HG02938 (cell line): ENCODE data around the gene ASB1.
"Not testable (repeated sequence)": the region's sequence is repeated elsewhere in the genome, so short reads cannot be mapped to it uniquely, and the experiment has no call there.

Experiments
- ATAC-seq: cut with Tn5 transposase; IDR thresholded peaks from one replicate; pipeline ENCODE4 v1.9.1; 2021; ENCODE audit warnings: mild to moderate bottlenecking, moderate library complexity; ENCODE audit not compliant: unreplicated experiment

ASB1 gene

DNA sequence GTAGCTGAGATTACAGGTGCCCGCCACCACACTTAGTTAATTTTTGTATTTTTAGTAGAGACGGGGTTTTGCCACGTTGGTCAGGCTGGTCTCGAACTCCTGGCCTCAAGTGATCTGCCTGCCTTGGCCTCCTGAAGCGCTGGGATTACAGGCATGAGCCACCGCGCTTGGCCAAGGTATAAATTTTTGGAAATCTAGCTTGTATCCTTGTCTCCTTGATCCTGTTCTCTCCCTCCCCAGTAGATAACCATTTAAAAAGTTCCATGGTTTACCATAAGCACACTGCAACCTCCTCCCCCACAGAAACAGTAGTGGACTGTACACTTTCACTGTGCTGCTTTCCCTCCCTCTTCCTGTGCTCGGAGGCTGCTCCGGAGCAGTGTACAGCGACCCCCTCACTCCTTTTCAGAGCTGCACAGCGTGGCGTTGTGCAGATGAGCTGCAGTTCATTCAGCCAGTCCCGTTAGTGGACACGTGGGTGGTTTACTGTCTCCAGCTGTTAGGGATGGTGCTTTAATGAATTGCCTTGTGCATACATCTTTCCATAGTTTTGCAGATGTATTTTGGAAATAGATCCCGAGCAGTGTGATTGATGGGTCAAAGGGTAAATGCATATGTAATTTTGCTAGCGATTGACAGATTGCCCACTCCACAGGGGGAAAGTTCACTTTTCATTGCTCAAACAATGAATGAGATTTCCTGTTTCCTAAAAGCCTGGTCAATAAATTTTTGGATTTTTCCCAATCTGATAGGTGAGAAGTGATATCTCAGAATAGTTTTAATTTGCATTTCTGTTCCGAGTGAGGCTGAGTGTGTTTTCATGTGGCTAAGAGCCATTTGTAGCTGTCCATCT is 14.8 kb downstream of the ASB1 start:
- no peak for ATAC-seq

- not testable (repeated sequence) for ATAC-seq
These were observed 15.5 kb downstream of the ASB1 start for GRCh38 chr2:238442257-238442656.

DNA sequence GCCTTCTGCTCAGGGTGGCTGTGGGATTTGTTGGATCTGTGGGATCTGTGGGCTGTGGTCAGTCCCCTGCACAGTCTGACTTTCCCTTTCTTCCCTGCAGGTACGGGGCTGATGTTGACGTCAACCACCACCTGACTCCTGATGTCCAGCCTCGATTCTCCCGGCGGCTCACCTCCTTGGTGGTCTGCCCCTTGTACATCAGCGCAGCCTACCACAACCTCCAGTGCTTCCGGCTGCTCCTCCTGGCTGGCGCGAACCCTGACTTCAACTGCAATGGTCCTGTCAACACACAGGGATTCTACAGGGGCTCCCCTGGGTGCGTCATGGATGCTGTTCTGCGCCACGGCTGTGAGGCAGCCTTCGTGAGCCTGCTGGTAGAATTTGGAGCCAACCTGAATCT is 17.5 kb downstream of the ASB1 start:
- ATAC-seq: no peak

DNA sequence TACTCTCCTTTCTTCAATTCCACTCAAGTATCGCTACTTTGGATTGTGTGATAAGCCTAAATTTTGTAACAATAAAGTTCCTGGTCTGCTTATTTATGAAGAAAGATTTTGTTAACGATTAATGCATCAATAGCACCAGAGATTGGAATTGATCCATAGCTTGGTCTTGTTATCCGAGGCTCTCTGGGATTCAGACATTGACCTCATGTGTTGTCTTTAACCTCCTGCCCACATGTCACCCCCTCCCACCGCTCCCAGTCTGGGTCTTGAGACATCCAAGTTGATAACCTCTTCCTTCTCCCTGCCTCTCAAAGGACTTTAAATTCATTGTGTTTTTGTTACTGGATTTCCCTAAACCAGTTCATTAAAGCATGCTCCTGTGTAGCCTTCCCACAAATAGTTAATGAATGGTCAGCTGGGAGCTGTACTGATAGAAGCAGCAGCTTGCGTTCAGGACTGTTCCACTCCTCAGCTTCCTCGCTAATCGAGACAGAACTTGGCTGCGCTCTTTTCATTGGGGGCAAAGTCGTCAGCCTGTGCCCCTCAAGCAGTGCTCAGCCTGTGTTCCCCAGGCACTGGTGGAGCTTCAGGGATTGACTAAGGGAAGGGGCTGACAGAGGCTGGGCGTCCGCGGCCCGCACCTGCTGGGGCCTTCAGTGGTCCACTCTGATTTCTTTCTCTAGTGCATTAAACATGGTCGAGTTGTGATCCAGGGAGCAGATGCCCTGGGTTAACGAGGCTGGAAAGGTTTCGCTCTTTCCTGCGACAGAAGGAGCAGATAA is 18.9 kb downstream of the ASB1 start:
- no peak for ATAC-seq

DNA sequence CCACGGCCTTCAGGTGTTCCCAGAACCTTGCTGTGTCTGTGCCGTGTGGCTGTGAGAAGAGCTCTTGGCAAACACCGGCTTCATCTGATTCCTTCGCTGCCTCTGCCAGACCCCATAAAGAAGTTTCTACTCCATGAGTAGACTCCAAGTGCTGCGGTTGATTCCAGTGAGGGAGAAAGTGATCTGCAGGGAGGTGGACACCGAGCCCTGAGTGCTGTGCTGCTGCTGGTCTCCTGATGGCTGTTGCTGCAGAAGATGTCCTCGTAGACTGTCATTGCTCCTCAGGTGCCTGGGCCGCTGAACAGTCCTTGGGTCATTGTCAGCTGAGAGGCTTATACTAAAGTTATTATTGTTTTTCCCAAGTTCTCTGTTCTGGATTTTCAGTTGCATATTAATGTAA is 19.6 kb downstream of the ASB1 start:
- no peak for ATAC-seq

DNA sequence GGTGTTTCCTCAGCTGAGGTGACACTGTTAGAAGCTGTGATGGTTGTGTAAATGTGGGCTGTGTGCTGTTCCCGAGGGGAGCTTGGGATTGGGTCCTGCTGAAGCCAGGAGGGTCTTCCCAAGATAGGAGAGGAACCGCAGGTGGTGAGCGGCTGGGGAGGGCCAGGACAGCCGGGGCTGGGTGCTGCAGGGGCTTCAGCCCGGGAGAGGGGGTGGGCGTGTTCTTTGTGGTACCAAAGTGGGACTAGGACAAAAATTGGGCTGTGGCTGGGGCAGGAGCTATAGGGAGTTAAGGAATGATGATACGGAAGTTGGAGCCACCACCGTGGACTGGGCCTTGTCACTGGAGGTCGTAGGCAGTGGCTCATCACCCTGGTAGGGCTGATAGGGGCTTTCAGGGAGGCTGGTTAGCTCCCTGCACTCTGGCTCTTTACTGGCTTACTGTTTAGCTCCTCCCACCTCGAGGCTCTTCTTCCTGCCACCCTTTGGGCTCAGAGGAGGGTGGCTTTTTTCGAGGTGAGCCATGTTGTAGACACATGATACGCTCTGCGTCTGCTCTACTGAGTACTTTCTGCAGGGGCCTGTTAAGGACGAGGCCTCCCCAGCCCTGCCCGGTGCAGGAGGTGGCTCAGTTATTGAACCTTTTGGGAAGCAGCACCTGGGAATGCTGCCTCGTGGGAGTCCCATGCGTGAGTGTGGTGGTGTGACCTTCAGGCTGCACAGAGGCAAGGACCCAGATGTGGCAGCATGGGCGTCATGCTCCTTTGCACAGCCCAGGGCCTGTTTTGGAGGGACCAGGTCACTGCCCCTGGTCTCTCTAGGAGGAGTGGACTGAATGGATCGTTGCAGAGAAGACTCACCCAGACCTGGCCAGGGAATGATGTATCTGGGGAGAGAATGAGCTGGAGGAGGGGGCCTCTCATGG is 21.6 kb downstream of the ASB1 start:
- no peak for ATAC-seq

- no peak for ATAC-seq
These were observed 22.5 kb downstream of the ASB1 start for GRCh38 chr2:238449241-238449640.

DNA sequence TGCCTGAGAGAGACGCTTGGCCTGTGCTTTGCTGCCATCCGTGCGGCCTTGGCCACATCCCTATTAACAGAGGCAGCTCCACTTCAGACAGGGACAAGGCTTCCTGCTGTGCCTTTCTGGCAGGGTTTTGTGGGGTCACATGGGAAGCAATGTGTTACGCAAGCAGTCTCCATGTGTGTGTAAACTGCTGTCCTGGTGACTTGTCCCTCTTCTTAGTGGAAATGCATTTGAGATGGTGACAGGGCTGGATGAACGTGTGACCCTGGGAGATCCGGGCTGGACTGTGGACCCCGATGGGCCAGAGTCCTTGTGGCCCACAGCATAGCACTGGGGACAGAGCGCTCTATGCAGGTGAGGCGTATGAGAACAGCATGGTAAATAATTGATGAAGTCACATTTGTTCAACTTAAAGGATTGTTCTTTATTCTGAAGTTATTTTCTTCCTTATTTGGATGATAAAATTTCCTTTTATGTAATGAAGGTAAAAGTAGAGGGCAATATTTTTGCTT is 23.2 kb downstream of the ASB1 start:
- ATAC-seq: no peak

DNA sequence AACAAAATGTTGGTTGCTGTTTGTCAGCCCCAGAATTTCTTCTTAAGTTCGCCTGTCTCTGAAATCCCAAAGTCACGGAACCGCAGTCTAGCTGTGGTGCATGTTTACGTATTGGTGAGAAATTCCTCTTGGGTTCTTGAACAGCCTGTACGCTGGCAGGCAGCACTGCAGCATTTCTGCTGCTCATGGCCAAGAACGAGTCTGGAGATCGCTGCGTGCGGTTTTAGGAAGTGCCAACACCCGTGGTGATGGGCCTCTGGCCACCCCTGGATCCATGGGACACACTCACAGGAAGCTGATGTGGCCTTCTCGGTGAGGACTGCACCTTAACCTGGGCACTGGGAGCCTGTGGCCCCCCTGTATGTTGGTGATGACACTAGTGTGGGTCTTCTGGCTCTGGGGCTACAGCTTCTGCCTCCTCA is 23.7 kb downstream of the ASB1 start:
- no peak for ATAC-seq

- no peak for ATAC-seq
These were observed 27.1 kb downstream of the ASB1 start for GRCh38 chr2:238453842-238454241.

DNA sequence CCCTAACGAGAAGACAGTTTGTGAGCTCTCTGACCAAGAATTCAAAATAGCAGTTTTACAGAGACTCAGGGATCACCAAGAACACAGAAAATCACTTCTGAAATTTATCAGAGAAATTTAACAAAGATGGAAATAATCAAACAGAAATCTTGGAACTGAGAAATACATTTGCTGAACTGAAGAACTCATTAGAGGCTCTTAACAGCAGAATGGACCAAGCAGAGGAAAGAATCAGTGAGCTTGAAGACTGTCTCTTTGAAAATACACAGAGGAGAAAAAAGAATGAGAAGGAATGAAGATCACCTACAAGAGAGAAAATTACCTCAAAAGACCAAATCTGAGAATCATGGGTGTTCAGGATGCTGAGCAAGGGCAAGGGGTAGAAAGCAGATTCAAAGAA is 29.7 kb downstream of the ASB1 start:
- ATAC-seq: no peak

- ATAC-seq: no peak
These were observed 30.5 kb downstream of the ASB1 start for GRCh38 chr2:238456970-238457926.

DNA sequence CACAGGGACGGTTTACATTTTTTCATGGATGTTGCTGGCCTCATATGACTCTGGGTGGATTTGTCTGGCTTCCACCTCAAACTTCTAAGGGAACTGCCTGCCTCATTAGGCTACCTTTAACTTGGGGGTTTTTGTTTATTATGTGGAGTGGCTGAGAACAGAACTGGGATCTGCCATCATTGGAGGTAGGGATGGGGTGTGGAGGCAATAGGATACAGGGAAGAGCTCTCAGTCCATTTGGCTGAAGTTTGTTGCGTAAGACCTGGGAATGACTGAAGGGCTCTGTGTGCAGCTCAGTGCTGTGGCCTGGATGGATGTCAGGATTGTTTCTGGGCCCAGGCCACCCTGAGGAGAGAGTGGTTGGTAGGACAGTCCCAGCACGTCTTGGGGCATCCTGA is 31.2 kb downstream of the ASB1 start:
- no peak for ATAC-seq

GRCh38 chr2:238458651-238459050 is 31.9 kb downstream of the ASB1 start:
- ATAC-seq: no peak

DNA sequence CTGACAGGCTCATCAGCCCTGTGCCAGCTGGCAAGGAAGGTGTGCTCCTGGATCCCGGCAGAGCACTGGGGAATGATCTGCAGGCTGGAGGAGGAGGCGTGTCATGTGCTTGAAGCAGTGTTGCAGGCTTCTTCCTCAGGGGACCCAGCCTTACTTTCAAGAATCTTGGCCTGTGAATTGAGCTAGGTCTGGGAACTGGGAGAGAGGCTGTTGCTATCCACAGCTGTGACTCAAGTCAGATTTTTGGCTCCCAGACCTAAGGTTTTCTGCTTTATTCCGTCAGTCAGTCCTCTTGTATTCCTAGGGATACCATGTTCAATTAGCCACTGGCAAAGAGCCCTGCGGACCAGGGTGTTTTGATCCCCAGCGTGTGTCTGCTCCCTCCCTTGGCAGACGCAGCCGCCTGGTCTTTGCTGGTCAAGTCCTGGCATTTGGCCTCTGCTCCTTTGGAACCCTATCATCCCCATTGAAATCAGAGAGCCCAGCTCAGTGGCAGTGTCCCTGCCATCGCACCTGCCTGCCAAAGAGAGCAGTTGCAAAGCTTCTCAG is 32.4 kb downstream of the ASB1 start:
- ATAC-seq: no peak

GRCh38 chr2:238461051-238461450 is 34.3 kb downstream of the ASB1 start:
- ATAC-seq: no peak

DNA sequence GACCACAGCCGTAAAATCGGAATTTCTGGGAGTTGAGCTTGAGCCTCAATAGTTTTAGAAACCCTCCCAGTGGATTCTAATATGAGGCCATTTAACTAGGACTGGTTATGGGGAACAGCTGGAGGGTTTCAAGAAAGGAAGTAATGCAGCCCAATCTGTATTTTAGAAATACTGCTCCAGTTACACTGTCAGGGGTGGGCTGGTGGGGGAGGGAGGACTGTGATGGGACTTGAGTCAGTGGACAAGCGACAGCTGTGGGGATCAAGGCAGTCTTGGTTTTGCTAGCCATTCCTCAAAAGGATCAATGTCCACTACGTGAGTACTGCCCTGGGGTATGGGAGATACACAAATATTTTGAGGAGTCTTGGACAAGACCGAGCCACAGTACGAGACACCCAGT is 34.8 kb downstream of the ASB1 start:
- no peak for ATAC-seq

- no peak for ATAC-seq
These were observed 35.2 kb downstream of the ASB1 start for GRCh38 chr2:238461916-238462315.

- ATAC-seq: no peak
These were observed 36.2 kb downstream of the ASB1 start for GRCh38 chr2:238462782-238463396.
